DND-41 (cell line): ENCODE measurements around the gene MCTP2.

Experiments used
- ATAC-seq: fragments of 200-7000 bp; cut with Tn5 transposase; 3 replicates; pipeline ENCODE4 v1.9.1; 2021; ENCODE audit warnings: low read depth; ENCODE audit not compliant: insufficient read depth
- DNase-seq: peaks from one replicate; pipeline ENCODE4 v3.0.0-alpha.2; 2020
- H2AFZ ChIP-seq: 2 replicates; pipeline ENCODE4 v1.6.0; 2012; ENCODE audit warnings: low read depth, low read length
- H3K27ac ChIP-seq: 2 replicates; pipeline ENCODE4 v1.5.1; 2012; ENCODE audit warnings: low read length, inconsistent platforms
- H3K27me3 ChIP-seq: fragments of 200-600 bp; sonication (generic); 2 replicates; pipeline ENCODE4 v1.6.0; 2012; ENCODE audit warnings: low read length, mild to moderate bottlenecking, inconsistent platforms; ENCODE audit not compliant: insufficient read depth, poor library complexity
- H3K36me3 ChIP-seq: 2 replicates; pipeline ENCODE4 v1.5.1; 2012; ENCODE audit warnings: low read length, inconsistent platforms; ENCODE audit not compliant: insufficient read depth
- H3K4me1 ChIP-seq: 2 replicates; pipeline ENCODE4 v1.5.1; 2012; ENCODE audit warnings: mild to moderate bottlenecking, low read length; ENCODE audit not compliant: insufficient read depth
- H3K4me2 ChIP-seq: 2 replicates; pipeline ENCODE4 v1.6.0; 2012; ENCODE audit warnings: mild to moderate bottlenecking, moderate library complexity, low read length, inconsistent platforms; ENCODE audit not compliant: insufficient read depth
- H3K4me3 ChIP-seq, 2 experiments: fragments of 200-600 bp in 1 of 2; shearing (Covaris generic) in 1 of 2; 2 replicates each; pipeline ENCODE4 v1.5.1; 2012 to 2016; ENCODE audit warnings: inconsistent platforms in 2 of 2, low read length in 2 of 2, mild to moderate bottlenecking in 2 of 2, low read depth in 1 of 2, moderate library complexity in 1 of 2
- H3K79me2 ChIP-seq: 2 replicates; pipeline ENCODE4 v1.6.0; 2012; ENCODE audit warnings: low read length, inconsistent platforms; ENCODE audit not compliant: insufficient read depth
- H3K9ac ChIP-seq: 2 replicates; pipeline ENCODE4 v1.6.0; 2012; ENCODE audit warnings: low read depth, mild to moderate bottlenecking, inconsistent platforms, low read length, moderate library complexity
- H3K9me3 ChIP-seq: 2 replicates; pipeline ENCODE4 v1.5.1; 2012; ENCODE audit warnings: low read length, moderate library complexity, mild to moderate bottlenecking, inconsistent platforms; ENCODE audit not compliant: insufficient read depth, severe bottlenecking
- H4K20me1 ChIP-seq: 2 replicates; pipeline ENCODE4 v1.6.0; 2012; ENCODE audit warnings: low read length; ENCODE audit not compliant: insufficient read depth
- CTCF ChIP-seq: IDR thresholded peaks from 2 replicates; pipeline ENCODE4 v1.5.1; 2012; ENCODE audit warnings: borderline replicate concordance, low read length, moderate library complexity, mild to moderate bottlenecking; ENCODE audit not compliant: poor library complexity, severe bottlenecking; ENCODE audit errors: extremely low read depth
- EZH2 ChIP-seq: IDR thresholded peaks from 3 replicates; pipeline ENCODE4 v1.6.1; 2012; ENCODE audit warnings: borderline replicate concordance, low read depth, mild to moderate bottlenecking, moderate library complexity, low read length, inconsistent platforms; ENCODE audit not compliant: severe bottlenecking

The MCTP2 gene

GRCh38 chr15:94362385-94363092 lies 131.2 kb downstream of the MCTP2 start:
- Histone ChIP-seq H3K4me2 (no peak overlapping the region), H3K79me2 (no peaks in the 10 kb centered on the region), H3K9me3 (no peaks in the 10 kb centered on the region), H3K9ac (no peak overlapping the region), H2AFZ (no peak overlapping the region), H3K4me1 (no peaks in the 10 kb centered on the region), H3K4me3 (no peak overlapping the region), H3K36me3 (peaks cover 5% of the 10 kb centered on the region; the same call in 1 of the 2 replicates), H3K27ac (no peak overlapping the region), H4K20me1 (no peaks in the 10 kb centered on the region), H3K27me3 (no peaks in the 10 kb centered on the region)
- DNase-seq = no peak
- TF ChIP-seq CTCF (no peak), EZH2 (no peak)
- no peak for ATAC-seq

- Histone ChIP-seq H3K4me2 (no peak overlapping the region), H3K9ac (no peak overlapping the region), H3K27ac (no peak overlapping the region), H3K79me2 (no peaks in the 10 kb centered on the region), H3K27me3 (no peaks in the 10 kb centered on the region), H3K36me3 (peaks cover 5% of the 10 kb centered on the region; the same call in 1 of the 2 replicates), H3K4me1 (no peaks in the 10 kb centered on the region), H3K4me3 (no peak overlapping the region), H2AFZ (no peak overlapping the region), H4K20me1 (no peaks in the 10 kb centered on the region), H3K9me3 (no peaks in the 10 kb centered on the region)
- DNase-seq = no peak
- ATAC-seq = no peak
- TF ChIP-seq CTCF (no peak), EZH2 (no peak)
Observed at GRCh38 chr15:94363382-94363781, 132.0 kb downstream of the MCTP2 start.

GRCh38 chr15:94366781-94367180 lies 135.4 kb downstream of the MCTP2 start:
- Histone ChIP-seq H3K4me3 (no peak overlapping the region), H3K4me2 (no peak overlapping the region), H3K9me3 (no peaks in the 10 kb centered on the region), H3K27me3 (no peaks in the 10 kb centered on the region), H3K9ac (no peak overlapping the region), H4K20me1 (no peaks in the 10 kb centered on the region), H3K4me1 (no peaks in the 10 kb centered on the region), H3K27ac (no peak overlapping the region), H3K79me2 (no peaks in the 10 kb centered on the region), H3K36me3 (peaks cover 5% of the 10 kb centered on the region; the same call in 1 of the 2 replicates), H2AFZ (no peak overlapping the region)
- ATAC-seq = no peak
- TF ChIP-seq EZH2 (no peak), CTCF (no peak)
- no peak for DNase-seq
